Fibroblast of lung (primary cell): Measurements from ENCODE around the gene LRIT3. TPM values are rescaled to one million over a fixed set of nuclear protein-coding genes. Genes with fewer than 3 reads are reported as not detected.

Experiments
- DNase-seq, 2 donors: peaks; one replicate each; pipeline versions ENCODE4 v3.0.0 to v3.0.0-alpha.2; 2010; ENCODE audit warnings: low read depth in 2 of 2
- H2AFZ ChIP-seq: 2 replicates; pipeline ENCODE4 v1.5.1; 2012; ENCODE audit warnings: low read length, control low read depth, inconsistent platforms
- H3K27ac ChIP-seq: 2 replicates; pipeline ENCODE4 v1.5.1; 2011; ENCODE audit warnings: low read length, control low read depth; ENCODE audit not compliant: insufficient read depth
- H3K27me3 ChIP-seq: 2 replicates; pipeline ENCODE4 v1.5.1; 2011; ENCODE audit warnings: mild to moderate bottlenecking, low read length; ENCODE audit not compliant: control insufficient read depth, insufficient read depth
- H3K36me3 ChIP-seq: 2 replicates; pipeline ENCODE4 v1.5.1; 2011; ENCODE audit warnings: low read length; ENCODE audit not compliant: control insufficient read depth, insufficient read depth
- H3K4me1 ChIP-seq: 2 replicates; pipeline ENCODE4 v1.5.1; 2011; ENCODE audit warnings: low read length; ENCODE audit not compliant: control insufficient read depth, insufficient read depth; ENCODE audit errors: extremely low read depth
- H3K4me2 ChIP-seq: 2 replicates; pipeline ENCODE4 v1.5.1; 2011; ENCODE audit warnings: low read length, control low read depth; ENCODE audit not compliant: insufficient read depth; ENCODE audit errors: extremely low read depth
- H3K4me3 ChIP-seq, 4 experiments: fragments of 200-600 bp in 1 of 4; sonication (generic) in 1 of 4; replicated peaks in 1 of 4; 2 replicates each; pipeline ENCODE4 v1.5.1; 2011 to 2016; ENCODE audit warnings: low read length in 4 of 4, low read depth in 3 of 4, mild to moderate bottlenecking in 3 of 4, control low read depth in 2 of 4, inconsistent platforms in 1 of 4, mixed read lengths in 1 of 4; ENCODE audit not compliant: insufficient read depth in 1 of 4; ENCODE audit errors: control extremely low read depth in 1 of 4
- H3K79me2 ChIP-seq: 2 replicates; pipeline ENCODE4 v1.5.1; 2012; ENCODE audit warnings: mild to moderate bottlenecking, low read length, inconsistent platforms; ENCODE audit not compliant: control insufficient read depth, insufficient read depth
- H3K9ac ChIP-seq: 2 replicates; pipeline ENCODE4 v1.5.1; 2011; ENCODE audit warnings: mild to moderate bottlenecking, low read length, control low read depth; ENCODE audit not compliant: insufficient read depth
- H3K9me3 ChIP-seq: 2 replicates; pipeline ENCODE4 v1.5.1; 2012; ENCODE audit warnings: low read depth, low read length; ENCODE audit not compliant: control insufficient read depth, insufficient read depth
- H4K20me1 ChIP-seq: 2 replicates; pipeline ENCODE4 v1.5.1; 2011; ENCODE audit warnings: low read length; ENCODE audit not compliant: control insufficient read depth, insufficient read depth; ENCODE audit errors: extremely low read depth
- EZH2 ChIP-seq: IDR thresholded peaks from 2 replicates; pipeline ENCODE4 v1.5.1; 2012; ENCODE audit warnings: low read length, control low read depth, mild to moderate bottlenecking; ENCODE audit errors: missing control alignments
- polyA plus RNA-seq, 2 donors: library from polyadenylated mRNA; depleted of rRNA in 1 of 2; stranded (reverse) in 1 of 2; unstranded in 1 of 2; fragments of >200 nt; gene quantifications; 2 replicates each; pipeline ENCODE4 v1.2.1, GENCODE V29; 2011 to 2012; ENCODE audit warnings: missing spikeins in 1 of 2
- total RNA-seq: library from RNA; depleted of rRNA; stranded (reverse); fragments of >200 nt; gene quantifications from 2 replicates; pipeline ENCODE4 v1.2.1, GENCODE V29; 2014
- TF ChIP-seq, protein P1 (sequence below), 2 donors: IDR thresholded peaks in 1 of 2; conservative IDR thresholded peaks in 1 of 2; 1 replicate in 1 of 2; 2 replicates in 1 of 2; pipeline ENCODE4 v1.5.1; 2011 to 2012; ENCODE audit warnings: low read length in 2 of 2, control low read depth in 1 of 2, inconsistent platforms in 1 of 2, low read depth in 1 of 2, mild to moderate bottlenecking in 1 of 2

LRIT3 gene
- total and polyA plus RNA-seq, 2 donors (not counting 1 experiment from before 2014, with no cell fraction given) = under 0.01 to 0.01 TPM

DNA sequence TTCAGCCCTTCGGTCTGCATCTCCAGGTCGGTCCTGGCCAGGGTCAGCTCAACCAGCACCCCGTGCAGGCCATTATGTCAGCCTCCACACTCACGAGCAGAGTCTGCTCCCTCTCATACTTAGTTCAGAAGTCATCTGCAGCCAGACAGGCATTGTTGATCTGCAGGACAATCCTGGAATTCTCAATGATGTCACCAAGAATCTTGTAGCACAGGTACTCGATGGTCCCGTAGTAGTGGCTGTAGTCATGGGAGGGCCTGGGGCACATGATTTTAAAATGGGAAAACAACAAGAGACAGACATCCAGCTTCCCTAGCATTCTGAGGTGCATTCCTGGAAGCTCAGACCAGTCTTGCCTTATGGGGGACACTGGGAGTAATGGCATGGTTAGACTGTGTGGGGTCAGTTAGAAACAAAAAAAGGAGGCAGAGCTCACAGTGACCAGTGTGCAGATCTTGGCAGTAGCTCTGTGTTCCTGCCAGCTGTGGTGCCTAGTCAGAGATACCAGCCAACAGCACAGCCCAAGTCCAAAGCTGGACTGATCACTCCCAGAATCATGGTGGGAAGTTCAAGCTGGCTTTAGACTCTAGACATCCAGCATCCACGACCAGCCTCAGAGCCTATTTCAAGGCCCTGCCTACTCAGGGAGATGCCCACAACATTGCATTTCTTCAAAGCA, 31.9 kb downstream of the LRIT3 start:
- H3K36me3 ChIP-seq = no peaks in the 10 kb centered on the region
- H3K4me2 ChIP-seq = no peak overlapping the region
- H3K27me3 ChIP-seq = no peaks in the 10 kb centered on the region
- TF ChIP-seq, protein P1, sequence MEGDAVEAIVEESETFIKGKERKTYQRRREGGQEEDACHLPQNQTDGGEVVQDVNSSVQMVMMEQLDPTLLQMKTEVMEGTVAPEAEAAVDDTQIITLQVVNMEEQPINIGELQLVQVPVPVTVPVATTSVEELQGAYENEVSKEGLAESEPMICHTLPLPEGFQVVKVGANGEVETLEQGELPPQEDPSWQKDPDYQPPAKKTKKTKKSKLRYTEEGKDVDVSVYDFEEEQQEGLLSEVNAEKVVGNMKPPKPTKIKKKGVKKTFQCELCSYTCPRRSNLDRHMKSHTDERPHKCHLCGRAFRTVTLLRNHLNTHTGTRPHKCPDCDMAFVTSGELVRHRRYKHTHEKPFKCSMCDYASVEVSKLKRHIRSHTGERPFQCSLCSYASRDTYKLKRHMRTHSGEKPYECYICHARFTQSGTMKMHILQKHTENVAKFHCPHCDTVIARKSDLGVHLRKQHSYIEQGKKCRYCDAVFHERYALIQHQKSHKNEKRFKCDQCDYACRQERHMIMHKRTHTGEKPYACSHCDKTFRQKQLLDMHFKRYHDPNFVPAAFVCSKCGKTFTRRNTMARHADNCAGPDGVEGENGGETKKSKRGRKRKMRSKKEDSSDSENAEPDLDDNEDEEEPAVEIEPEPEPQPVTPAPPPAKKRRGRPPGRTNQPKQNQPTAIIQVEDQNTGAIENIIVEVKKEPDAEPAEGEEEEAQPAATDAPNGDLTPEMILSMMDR (conservative IDR thresholded peaks at IDR 0.05 in 1 of 2, IDR thresholded peaks at IDR 0.05 in 1 of 2; ENCODE audit: low read depth in 1 of 2, low read length in 2 of 2) = no peak
- TF ChIP-seq EZH2 = no peak
- H3K9ac ChIP-seq = no peak overlapping the region
- H3K4me1 ChIP-seq = no peaks in the 10 kb centered on the region
- H3K4me3 ChIP-seq = no peak overlapping the region
- H3K79me2 ChIP-seq = no peaks in the 10 kb centered on the region
- no peaks in the 10 kb centered on the region for H4K20me1 ChIP-seq
- no peak overlapping the region for H2AFZ ChIP-seq
- no peak for DNase-seq
- H3K9me3 ChIP-seq = no peaks in the 10 kb centered on the region
- no peak overlapping the region for H3K27ac ChIP-seq

DNA sequence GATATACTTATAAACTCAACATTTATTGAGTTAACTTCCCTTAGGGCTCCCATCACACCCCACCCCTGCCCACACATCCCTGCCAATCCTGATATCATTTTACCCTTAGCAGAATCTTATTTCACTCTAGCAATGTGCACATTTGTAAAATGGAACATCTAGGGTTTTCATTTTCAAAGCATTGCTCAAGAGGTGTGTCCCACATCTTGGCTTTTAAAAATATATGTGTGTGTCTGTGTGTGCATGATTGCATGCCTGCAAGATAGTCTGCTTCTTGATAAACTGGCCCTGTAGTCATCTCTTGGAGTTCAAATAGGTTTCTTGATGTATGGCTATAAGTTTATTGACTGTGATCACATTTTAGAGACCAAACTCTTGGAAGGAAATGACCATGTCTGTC, 38.4 kb downstream of the LRIT3 start:
- Histone ChIP-seq H3K4me1 (no peaks in the 10 kb centered on the region), H3K4me2 (no peak overlapping the region), H3K36me3 (no peaks in the 10 kb centered on the region), H3K9ac (no peak overlapping the region), H3K79me2 (no peaks in the 10 kb centered on the region), H3K27ac (no peak overlapping the region), H3K27me3 (no peaks in the 10 kb centered on the region), H4K20me1 (no peaks in the 10 kb centered on the region), H2AFZ (no peak overlapping the region), H3K9me3 (no peaks in the 10 kb centered on the region), H3K4me3 (no peak overlapping the region)
- no peak for DNase-seq
- TF ChIP-seq EZH2 = no peak
- TF ChIP-seq, protein P1 (conservative IDR thresholded peaks at IDR 0.05 in 1 of 2, IDR thresholded peaks at IDR 0.05 in 1 of 2; ENCODE audit: low read depth in 1 of 2, low read length in 2 of 2) = no peak

DNA sequence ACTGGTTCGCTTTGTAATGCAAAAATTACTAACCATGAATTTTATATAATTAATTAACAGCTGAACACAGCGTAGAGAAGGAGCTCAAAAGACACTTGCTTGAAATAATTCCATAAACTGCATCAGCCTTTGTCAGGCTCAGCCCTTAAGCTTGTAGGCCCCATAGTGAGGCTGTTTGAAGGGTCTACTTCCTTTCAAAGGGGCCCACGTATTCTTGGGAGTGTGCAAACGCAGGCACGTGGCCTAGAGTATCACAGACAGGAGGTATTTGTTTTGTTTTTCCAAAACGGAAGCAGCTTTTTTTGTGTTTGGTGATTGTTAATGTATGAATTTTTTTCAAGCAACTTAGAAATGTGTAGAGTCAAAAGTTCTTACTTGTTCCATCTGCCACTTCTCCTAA, 39.2 kb downstream of the LRIT3 start:
- no peaks in the 10 kb centered on the region for H3K4me1 ChIP-seq
- H4K20me1 ChIP-seq = no peaks in the 10 kb centered on the region
- no peaks in the 10 kb centered on the region for H3K36me3 ChIP-seq
- H3K27ac ChIP-seq = no peak overlapping the region
- no peak overlapping the region for H2AFZ ChIP-seq
- no peak overlapping the region for H3K9ac ChIP-seq
- no peak for DNase-seq
- H3K27me3 ChIP-seq = no peaks in the 10 kb centered on the region
- no peak overlapping the region for H3K4me2 ChIP-seq
- TF ChIP-seq EZH2 = no peak
- TF ChIP-seq, protein P1 (conservative IDR thresholded peaks at IDR 0.05 in 1 of 2, IDR thresholded peaks at IDR 0.05 in 1 of 2; ENCODE audit: low read depth in 1 of 2, low read length in 2 of 2) = no peak
- H3K4me3 ChIP-seq = no peak overlapping the region
- no peaks in the 10 kb centered on the region for H3K9me3 ChIP-seq
- H3K79me2 ChIP-seq = no peaks in the 10 kb centered on the region
